Karpas-422 (cell line): ENCODE data around the gene TRIO. TPM values are rescaled to one million over a fixed set of nuclear protein-coding genes. Genes with fewer than 3 reads are reported as not detected.

Source experiments
- DNase-seq: peaks from one replicate; pipeline ENCODE4 v3.0.0-alpha.2; 2015
- H2AFZ ChIP-seq: fragments of 200-600 bp; sonication (generic); 2 replicates; pipeline ENCODE4 v1.6.1; 2014; ENCODE audit warnings: antibody characterized with exemption, low read length, mixed read lengths
- H3K27ac ChIP-seq: fragments of 200-600 bp; sonication (generic); 2 replicates; pipeline ENCODE4 v1.5.1; 2014; ENCODE audit warnings: mild to moderate bottlenecking, low read length, moderate library complexity
- H3K27me3 ChIP-seq: fragments of 200-600 bp; sonication (generic); 2 replicates; pipeline ENCODE4 v1.6.1; 2014; ENCODE audit warnings: low read length, mixed read lengths
- H3K36me3 ChIP-seq: fragments of 200-600 bp; sonication (generic); 2 replicates; pipeline ENCODE4 v1.6.1; 2014; ENCODE audit warnings: low read length, mixed read lengths; ENCODE audit not compliant: insufficient read depth
- H3K4me1 ChIP-seq: fragments of 200-600 bp; sonication (generic); 2 replicates; pipeline ENCODE4 v1.6.1; 2014; ENCODE audit warnings: mild to moderate bottlenecking, low read length, mixed read lengths
- H3K4me2 ChIP-seq: fragments of 200-600 bp; sonication (generic); 2 replicates; pipeline ENCODE4 v1.6.1; 2014; ENCODE audit warnings: low read length, low read depth, mild to moderate bottlenecking; ENCODE audit not compliant: poor library complexity, severe bottlenecking
- H3K4me3 ChIP-seq: fragments of 200-600 bp; sonication (generic); 2 replicates; pipeline ENCODE4 v1.5.1; 2014; ENCODE audit warnings: mild to moderate bottlenecking, antibody characterized with exemption, low read length, mixed read lengths
- H3K79me2 ChIP-seq: fragments of 200-600 bp; sonication (generic); 2 replicates; pipeline ENCODE4 v1.6.1; 2014; ENCODE audit warnings: mild to moderate bottlenecking, low read length, mixed read lengths
- H3K9ac ChIP-seq: fragments of 200-600 bp; sonication (generic); 2 replicates; pipeline ENCODE4 v1.6.0; 2014; ENCODE audit warnings: low read length
- H3K9me2 ChIP-seq: fragments of 200-600 bp; sonication (generic), shearing (Covaris generic); replicated peaks from 2 replicates; pipeline ENCODE4 v1.6.0; 2014; ENCODE audit warnings: mild to moderate bottlenecking, low read length, moderate library complexity; ENCODE audit not compliant: insufficient read depth
- H3K9me3 ChIP-seq: fragments of 300-700, 200-600 bp; sonication (generic); 2 replicates; pipeline ENCODE4 v1.6.1; 2014; ENCODE audit warnings: low read length, mixed read lengths
- H4K20me1 ChIP-seq: fragments of 200-600 bp; sonication (generic); 2 replicates; pipeline ENCODE4 v1.6.1; 2014; ENCODE audit warnings: mild to moderate bottlenecking, antibody characterized with exemption, low read length, low read depth; ENCODE audit not compliant: insufficient read depth
- total RNA-seq: library from RNA; depleted of rRNA; stranded (reverse); fragments of >200 nt; shearing (Covaris generic); gene quantifications from 2 replicates; pipeline ENCODE4 v1.2.3, GENCODE V29; 2014; ENCODE audit warnings: low replicate concordance

The TRIO gene
- total RNA-seq, 1 experiment from 2014 or later: 0.04 TPM

- no peaks in the 10 kb centered on the region for H3K9me3 ChIP-seq
- no peak overlapping the region for H3K4me2 ChIP-seq
- H3K9me2 ChIP-seq: no peaks in the 10 kb centered on the region
- no peak for DNase-seq
- H4K20me1 ChIP-seq: no peaks in the 10 kb centered on the region
- H3K9ac ChIP-seq: no peak overlapping the region
- H3K27me3 ChIP-seq: no peaks in the 10 kb centered on the region
- no peaks in the 10 kb centered on the region for H3K36me3 ChIP-seq
- no peaks in the 10 kb centered on the region for H3K79me2 ChIP-seq
- no peaks in the 10 kb centered on the region for H3K4me1 ChIP-seq
- H3K27ac ChIP-seq: no peak overlapping the region
- H3K4me3 ChIP-seq: no peak overlapping the region
- H2AFZ ChIP-seq: no peak overlapping the region
These were observed 27.7 kb upstream of the TRIO start for GRCh38 chr5:14115323-14115895.

DNA sequence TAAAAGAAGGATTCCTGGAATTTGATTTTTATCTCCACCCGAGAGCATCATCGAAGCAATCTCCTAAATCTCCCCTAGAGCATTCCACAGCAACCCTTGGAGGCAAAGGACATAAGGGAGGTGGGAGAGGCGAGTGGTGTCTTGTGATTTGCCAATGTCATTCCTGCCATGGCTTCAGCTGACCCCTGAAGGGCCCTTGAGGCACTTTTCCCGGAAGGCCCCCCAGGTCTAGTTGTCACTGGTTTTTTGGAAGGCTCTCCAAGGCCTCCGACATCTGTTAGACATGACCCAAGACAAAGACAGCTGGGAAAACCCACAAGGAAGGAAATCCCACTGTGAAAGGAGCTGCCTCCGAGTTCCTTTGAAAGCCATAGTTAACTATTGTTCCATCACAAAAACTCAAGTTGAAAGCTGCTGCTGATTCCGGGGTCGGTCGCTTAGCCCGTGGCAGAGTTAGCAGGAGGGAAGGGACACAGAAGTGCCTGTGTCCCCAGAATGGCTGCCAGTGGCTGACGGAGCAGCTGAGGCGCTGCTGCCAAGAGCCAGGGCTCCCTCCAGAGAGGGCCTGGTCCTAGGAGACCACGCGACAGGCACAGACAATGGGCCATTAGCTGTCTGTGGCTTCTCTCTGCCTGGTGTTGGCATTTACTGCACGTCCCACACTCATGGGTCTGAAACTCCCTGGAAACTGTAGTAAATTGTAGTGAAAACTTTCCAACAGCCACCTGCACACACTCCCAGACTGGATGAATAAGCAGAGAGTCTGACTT is 24.4 kb upstream of the TRIO start:
- Histone ChIP-seq H3K27ac (no peak overlapping the region), H3K36me3 (no peaks in the 10 kb centered on the region), H4K20me1 (no peaks in the 10 kb centered on the region), H3K9me2 (no peaks in the 10 kb centered on the region), H3K9ac (no peak overlapping the region), H3K9me3 (no peaks in the 10 kb centered on the region), H3K4me2 (no peak overlapping the region), H3K27me3 (no peaks in the 10 kb centered on the region), H3K4me3 (no peak overlapping the region), H2AFZ (no peak overlapping the region), H3K4me1 (no peaks in the 10 kb centered on the region), H3K79me2 (no peaks in the 10 kb centered on the region)
- no peak for DNase-seq

DNA sequence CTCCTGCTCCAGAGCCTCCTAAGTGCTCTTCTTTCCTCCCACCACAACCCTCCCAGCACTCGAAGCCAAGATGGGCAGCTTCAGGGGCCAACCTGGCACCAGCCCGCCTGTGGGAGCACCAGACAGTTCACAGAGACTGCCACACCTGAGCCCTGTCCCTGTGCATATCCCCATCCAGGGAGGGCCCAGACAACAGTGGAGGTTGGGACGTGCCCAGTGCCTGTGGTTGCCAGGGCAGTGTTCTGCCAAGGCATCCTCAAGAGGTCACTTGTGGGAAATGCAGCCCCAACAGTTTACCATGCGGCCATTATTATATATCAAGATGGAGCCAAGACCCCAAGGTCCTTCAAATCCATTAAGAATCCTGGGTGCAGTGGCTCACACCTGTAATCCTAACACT is 23.0 kb upstream of the TRIO start:
- H3K9ac ChIP-seq: no peak overlapping the region
- no peak for DNase-seq
- no peaks in the 10 kb centered on the region for H3K79me2 ChIP-seq
- H2AFZ ChIP-seq: no peak overlapping the region
- no peak overlapping the region for H3K4me3 ChIP-seq
- no peaks in the 10 kb centered on the region for H3K9me3 ChIP-seq
- H3K27me3 ChIP-seq: no peaks in the 10 kb centered on the region
- no peak overlapping the region for H3K27ac ChIP-seq
- no peaks in the 10 kb centered on the region for H3K36me3 ChIP-seq
- H4K20me1 ChIP-seq: no peaks in the 10 kb centered on the region
- H3K9me2 ChIP-seq: no peaks in the 10 kb centered on the region
- H3K4me1 ChIP-seq: no peaks in the 10 kb centered on the region
- no peak overlapping the region for H3K4me2 ChIP-seq

GRCh38 chr5:14121552-14121951 is 21.6 kb upstream of the TRIO start:
- Histone ChIP-seq H3K9me3 (no peaks in the 10 kb centered on the region), H4K20me1 (no peaks in the 10 kb centered on the region), H3K4me3 (no peak overlapping the region), H3K9me2 (no peaks in the 10 kb centered on the region), H3K36me3 (no peaks in the 10 kb centered on the region), H3K27me3 (no peaks in the 10 kb centered on the region), H3K4me2 (no peak overlapping the region), H3K9ac (no peak overlapping the region), H3K79me2 (no peaks in the 10 kb centered on the region), H3K27ac (no peak overlapping the region), H3K4me1 (no peaks in the 10 kb centered on the region), H2AFZ (no peak overlapping the region)
- no peak for DNase-seq

DNA sequence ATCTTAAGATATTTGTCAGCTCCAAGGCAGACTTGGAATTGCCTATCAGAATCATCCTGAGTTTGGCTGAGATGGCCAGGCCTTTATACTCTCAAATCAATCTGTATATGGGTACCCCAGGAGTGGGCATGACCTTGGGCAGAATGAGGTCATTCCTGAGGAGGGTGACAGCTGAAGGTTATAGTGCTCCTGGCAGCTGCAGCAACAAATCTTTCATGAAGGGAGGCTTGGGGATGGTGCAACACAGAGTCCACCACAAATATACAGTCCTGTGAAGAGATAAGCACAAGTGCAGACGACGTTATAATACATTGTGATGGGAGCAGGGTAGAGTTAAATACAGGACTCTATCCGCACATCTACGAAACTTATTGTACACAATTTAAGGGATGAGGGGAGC is 21.1 kb upstream of the TRIO start:
- Histone ChIP-seq H3K27ac (no peak overlapping the region), H3K4me1 (no peaks in the 10 kb centered on the region), H3K27me3 (no peaks in the 10 kb centered on the region), H3K4me3 (no peak overlapping the region), H3K9me3 (no peaks in the 10 kb centered on the region), H3K36me3 (no peaks in the 10 kb centered on the region), H4K20me1 (no peaks in the 10 kb centered on the region), H3K4me2 (no peak overlapping the region), H3K9me2 (no peaks in the 10 kb centered on the region), H3K9ac (no peak overlapping the region), H3K79me2 (no peaks in the 10 kb centered on the region), H2AFZ (no peak overlapping the region)
- DNase-seq: no peak

GRCh38 chr5:14123551-14123950 is 19.6 kb upstream of the TRIO start:
- no peaks in the 10 kb centered on the region for H3K4me1 ChIP-seq
- H3K9me2 ChIP-seq: no peaks in the 10 kb centered on the region
- no peaks in the 10 kb centered on the region for H4K20me1 ChIP-seq
- H3K9me3 ChIP-seq: no peaks in the 10 kb centered on the region
- H2AFZ ChIP-seq: no peak overlapping the region
- H3K9ac ChIP-seq: no peak overlapping the region
- H3K4me2 ChIP-seq: no peak overlapping the region
- no peaks in the 10 kb centered on the region for H3K79me2 ChIP-seq
- no peak overlapping the region for H3K4me3 ChIP-seq
- H3K27me3 ChIP-seq: no peaks in the 10 kb centered on the region
- no peak for DNase-seq
- no peak overlapping the region for H3K27ac ChIP-seq
- H3K36me3 ChIP-seq: no peaks in the 10 kb centered on the region

DNA sequence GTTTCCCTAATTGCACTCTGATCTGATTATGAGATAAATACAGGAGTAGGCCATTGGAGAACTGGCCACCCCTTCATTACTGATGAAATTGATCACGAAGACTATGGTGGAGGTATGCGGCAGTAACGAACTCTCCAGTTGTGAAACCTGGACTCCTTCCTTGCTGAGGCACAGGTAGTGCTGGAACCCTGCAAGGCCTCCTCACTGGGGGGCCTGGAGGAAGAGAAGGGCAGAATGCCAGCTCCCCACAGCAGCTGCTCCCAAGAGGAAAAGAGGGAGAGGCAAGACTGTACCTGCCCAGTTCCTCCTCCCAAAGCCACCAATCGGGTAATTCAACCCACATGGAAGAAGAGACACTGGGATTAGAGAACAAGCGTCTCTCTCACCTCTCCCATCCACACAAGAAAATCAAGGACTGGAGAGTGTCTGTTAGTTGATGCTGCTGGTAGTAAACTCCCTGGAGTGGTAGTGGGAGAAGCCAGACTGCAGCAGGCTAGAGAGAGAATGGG is 19.1 kb upstream of the TRIO start:
- DNase-seq: no peak
- Histone ChIP-seq H3K4me3 (no peak overlapping the region), H3K36me3 (no peaks in the 10 kb centered on the region), H3K9ac (no peak overlapping the region), H3K4me2 (no peak overlapping the region), H3K9me3 (no peaks in the 10 kb centered on the region), H4K20me1 (no peaks in the 10 kb centered on the region), H2AFZ (no peak overlapping the region), H3K4me1 (no peaks in the 10 kb centered on the region), H3K79me2 (no peaks in the 10 kb centered on the region), H3K27ac (no peak overlapping the region), H3K9me2 (no peaks in the 10 kb centered on the region), H3K27me3 (no peaks in the 10 kb centered on the region)

- Histone ChIP-seq H4K20me1 (no peaks in the 10 kb centered on the region), H3K4me3 (no peak overlapping the region), H3K79me2 (no peaks in the 10 kb centered on the region), H2AFZ (no peak overlapping the region), H3K4me1 (no peaks in the 10 kb centered on the region), H3K27ac (no peak overlapping the region), H3K36me3 (no peaks in the 10 kb centered on the region), H3K9ac (no peak overlapping the region), H3K4me2 (no peak overlapping the region), H3K9me3 (no peaks in the 10 kb centered on the region), H3K9me2 (no peaks in the 10 kb centered on the region), H3K27me3 (no peaks in the 10 kb centered on the region)
- DNase-seq: no peak
These were observed 17.9 kb upstream of the TRIO start for GRCh38 chr5:14125262-14125661.
